AG04450 (cell line): ENCODE results near the gene FBXO31. TPM values are rescaled to one million over a fixed set of nuclear protein-coding genes. Genes with fewer than 3 reads are reported as not detected.
"Not testable (repeated sequence)": the region's sequence is repeated elsewhere in the genome, so short reads cannot be mapped to it uniquely, and the experiment has no call there.

Experiments used
- CTCF ChIA-PET: fragments of 300-600, 350-600 bp; formaldehyde crosslinking; extraction: SDS; loops from one replicate; lab custom pipeline; 2022; ENCODE audit warnings: antibody characterized with exemption, inconsistent platforms; lab: Charles Lee
- POLR2A ChIA-PET: fragments of 350-600 bp; formaldehyde crosslinking; extraction: SDS; loops from one replicate; lab custom pipeline; 2021; ENCODE audit warnings: antibody characterized with exemption, inconsistent platforms; lab: Yijun Ruan, JAX
- DNase-seq: peaks from one replicate; pipeline ENCODE4 v3.0.0-alpha.2; 2011; ENCODE audit warnings: low read depth, low spot score
- H3K27ac ChIP-seq: one replicate; pipeline ENCODE4 v1.5.1; 2012; ENCODE audit warnings: low read depth, low read length, control low read depth
- H3K27me3 ChIP-seq: one replicate; pipeline ENCODE4 v1.6.0; 2012; ENCODE audit warnings: low read length; ENCODE audit not compliant: control insufficient read depth, insufficient read depth
- H3K4me3 ChIP-seq: 2 replicates; pipeline ENCODE4 v1.5.1; 2011; ENCODE audit warnings: mild to moderate bottlenecking, low read depth, low read length, control low read depth
- H3K9me3 ChIP-seq: 2 replicates; pipeline ENCODE4 v1.5.1; 2012; ENCODE audit warnings: low read length; ENCODE audit not compliant: control insufficient read depth, insufficient read depth
- polyA plus RNA-seq: library from polyadenylated mRNA; depleted of rRNA; stranded (reverse); fragments of >200 nt; gene quantifications from 2 replicates; pipeline ENCODE4 v1.2.3, GENCODE V29; 2011
- TF ChIP-seq, protein P1 (sequence below): IDR thresholded peaks from 2 replicates; pipeline ENCODE4 v1.5.1; 2011; ENCODE audit warnings: low read depth, low read length, control low read depth, inconsistent platforms

Gene FBXO31
- polyA plus RNA-seq, 1 experiment = 16.3 TPM

DNA sequence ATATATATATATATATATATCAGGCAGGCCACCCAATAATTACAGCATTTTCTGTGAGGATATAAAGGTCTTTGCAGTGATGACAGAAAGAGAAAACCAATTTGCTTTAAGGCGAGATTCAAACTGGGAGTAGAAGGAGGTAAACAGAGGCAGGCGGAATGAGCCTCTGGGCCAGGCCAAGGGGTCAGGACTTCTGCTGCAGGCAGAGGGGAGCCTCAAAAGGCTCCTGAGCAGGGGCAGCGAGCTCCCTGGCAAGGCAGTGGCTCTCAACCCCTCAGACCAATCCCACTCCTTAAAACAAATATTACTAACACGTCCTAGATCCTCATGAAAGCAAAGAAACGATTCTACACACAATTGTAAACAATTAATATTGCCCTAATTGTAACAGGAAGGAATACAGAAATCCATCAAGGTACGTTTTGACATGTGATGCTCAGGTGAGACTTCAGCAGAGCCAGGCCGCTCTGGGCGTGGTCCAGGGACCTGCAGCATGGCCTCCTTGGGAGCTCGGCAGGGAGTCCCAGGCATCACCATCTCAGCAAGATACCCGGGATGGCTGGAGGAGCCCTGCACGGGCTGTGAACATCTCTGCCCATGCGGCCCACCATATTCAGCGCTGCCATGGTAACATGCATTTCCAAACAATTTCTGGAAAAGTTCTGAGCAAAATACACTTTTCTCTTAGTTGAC, 18.4 kb downstream of the FBXO31 start:
- POLR2A ChIA-PET = no interaction called here

DNA sequence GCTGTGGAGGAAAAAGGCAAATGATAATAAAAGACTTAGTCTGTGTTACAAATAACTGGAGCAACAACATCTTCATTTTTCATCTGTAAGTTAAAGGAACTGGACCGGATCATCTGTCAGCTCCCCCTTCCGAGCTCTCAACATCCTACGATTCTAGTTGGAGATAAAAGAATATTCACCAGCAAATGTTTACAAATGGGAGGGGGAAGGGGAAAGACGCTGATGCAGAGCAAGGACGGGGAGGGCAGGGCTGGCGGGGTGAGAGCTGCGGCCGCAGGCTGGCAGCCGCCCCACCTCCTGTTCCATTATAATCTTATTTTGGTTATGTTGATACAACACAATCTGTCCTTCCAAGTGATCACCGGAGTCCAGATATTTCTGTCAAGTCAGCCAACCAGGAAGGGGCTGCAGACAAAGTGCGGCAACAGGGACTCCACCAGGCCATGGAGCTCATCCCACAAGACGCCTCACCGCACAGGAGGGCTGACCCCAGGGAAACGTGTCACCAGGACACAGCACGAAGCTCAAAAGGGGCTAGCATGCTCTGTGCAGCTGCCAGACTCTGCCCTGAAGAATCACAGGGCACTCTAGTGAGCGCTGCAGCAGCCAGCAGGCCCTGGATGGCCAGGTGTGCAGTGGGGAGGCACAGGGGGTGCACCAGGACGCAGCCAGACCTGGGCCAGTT, 19.7 kb downstream of the FBXO31 start:
- Histone ChIP-seq H3K9me3 (no peaks in the 10 kb centered on the region; the same call in 1 of the 2 replicates), H3K27me3 (no peaks in the 10 kb centered on the region), H3K4me3 (peak overlapping the region; percentile 10; the same call in 1 of the 2 replicates), H3K27ac (peak overlapping the region; percentile 39)
- TF ChIP-seq, protein P1, sequence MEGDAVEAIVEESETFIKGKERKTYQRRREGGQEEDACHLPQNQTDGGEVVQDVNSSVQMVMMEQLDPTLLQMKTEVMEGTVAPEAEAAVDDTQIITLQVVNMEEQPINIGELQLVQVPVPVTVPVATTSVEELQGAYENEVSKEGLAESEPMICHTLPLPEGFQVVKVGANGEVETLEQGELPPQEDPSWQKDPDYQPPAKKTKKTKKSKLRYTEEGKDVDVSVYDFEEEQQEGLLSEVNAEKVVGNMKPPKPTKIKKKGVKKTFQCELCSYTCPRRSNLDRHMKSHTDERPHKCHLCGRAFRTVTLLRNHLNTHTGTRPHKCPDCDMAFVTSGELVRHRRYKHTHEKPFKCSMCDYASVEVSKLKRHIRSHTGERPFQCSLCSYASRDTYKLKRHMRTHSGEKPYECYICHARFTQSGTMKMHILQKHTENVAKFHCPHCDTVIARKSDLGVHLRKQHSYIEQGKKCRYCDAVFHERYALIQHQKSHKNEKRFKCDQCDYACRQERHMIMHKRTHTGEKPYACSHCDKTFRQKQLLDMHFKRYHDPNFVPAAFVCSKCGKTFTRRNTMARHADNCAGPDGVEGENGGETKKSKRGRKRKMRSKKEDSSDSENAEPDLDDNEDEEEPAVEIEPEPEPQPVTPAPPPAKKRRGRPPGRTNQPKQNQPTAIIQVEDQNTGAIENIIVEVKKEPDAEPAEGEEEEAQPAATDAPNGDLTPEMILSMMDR = no peak
- POLR2A ChIA-PET = interaction anchor here (0.7 to 1.6 kb wide), 5 partner anchors 12 to 47 kb away, joined by 3 to 9 read pairs (median 3); partner anchors contain the start of genes C16orf95 and FBXO31
- DNase-seq = no peak
- CTCF ChIA-PET = interaction anchor here (0.5 to 1.3 kb wide), 3 partner anchors 19 to 273 kb away, joined by 3 to 5 read pairs (median 3); no protein-coding TSS in a partner anchor

More for the DNA sequence above, 18.4 kb downstream of the FBXO31 start:
- Histone ChIP-seq H3K9me3 (no peaks in the 10 kb centered on the region; the same call in 1 of the 2 replicates), H3K27ac (no peak overlapping the region), H3K4me3 (no peak overlapping the region), H3K27me3 (no peaks in the 10 kb centered on the region)
- DNase-seq = no peak
- CTCF ChIA-PET = no interaction called here
- TF ChIP-seq, protein P1 = no peak

DNA sequence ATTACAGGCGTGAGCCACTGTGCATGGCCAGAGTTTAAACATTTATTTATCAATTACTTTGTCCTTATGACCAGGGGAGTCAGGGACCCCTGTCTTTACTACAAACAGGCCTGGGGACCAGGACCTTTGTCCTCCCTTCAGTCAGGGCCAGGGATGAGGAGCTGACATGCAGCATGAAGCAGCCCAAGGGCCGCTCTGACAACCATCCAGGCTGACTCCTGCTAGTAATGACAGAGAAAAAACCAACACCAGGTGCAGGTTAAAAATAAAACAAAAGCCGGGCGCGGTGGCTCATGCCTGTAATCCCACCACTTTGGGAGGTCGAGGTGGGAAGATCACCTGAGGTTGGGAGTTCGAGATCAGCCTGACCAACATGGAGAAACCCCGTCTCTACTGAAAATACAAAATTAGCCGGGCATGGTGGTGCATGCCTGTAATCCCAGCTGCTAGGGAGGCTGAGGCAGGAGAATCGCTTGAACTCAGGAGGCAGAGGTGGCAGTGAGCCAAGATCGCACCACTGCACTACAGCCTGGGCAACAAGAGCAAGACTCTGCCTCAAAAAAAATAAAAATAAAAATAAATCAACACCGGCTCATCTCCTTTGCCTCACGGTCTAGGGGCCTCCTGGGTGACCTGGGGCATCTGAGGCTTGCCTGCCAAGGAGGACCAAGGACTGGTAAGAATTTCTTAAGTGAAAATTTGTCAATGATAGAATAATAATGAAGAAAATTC, 20.6 kb downstream of the FBXO31 start:
- DNase-seq, H3K27ac ChIP-seq, H3K4me3 ChIP-seq, H3K9me3 ChIP-seq, H3K27me3 ChIP-seq: not testable (repeated sequence)
- ChIA-PET CTCF (interaction anchor here (1.2 to 1.3 kb wide), 2 partner anchors 38 to 274 kb away, joined by 3 to 5 read pairs; no protein-coding TSS in a partner anchor), POLR2A (interaction anchor here (0.7 to 1.6 kb wide), 4 partner anchors 12 to 46 kb away, joined by 3 to 9 read pairs (median 4); partner anchors contain the start of genes C16orf95 and FBXO31)

DNA sequence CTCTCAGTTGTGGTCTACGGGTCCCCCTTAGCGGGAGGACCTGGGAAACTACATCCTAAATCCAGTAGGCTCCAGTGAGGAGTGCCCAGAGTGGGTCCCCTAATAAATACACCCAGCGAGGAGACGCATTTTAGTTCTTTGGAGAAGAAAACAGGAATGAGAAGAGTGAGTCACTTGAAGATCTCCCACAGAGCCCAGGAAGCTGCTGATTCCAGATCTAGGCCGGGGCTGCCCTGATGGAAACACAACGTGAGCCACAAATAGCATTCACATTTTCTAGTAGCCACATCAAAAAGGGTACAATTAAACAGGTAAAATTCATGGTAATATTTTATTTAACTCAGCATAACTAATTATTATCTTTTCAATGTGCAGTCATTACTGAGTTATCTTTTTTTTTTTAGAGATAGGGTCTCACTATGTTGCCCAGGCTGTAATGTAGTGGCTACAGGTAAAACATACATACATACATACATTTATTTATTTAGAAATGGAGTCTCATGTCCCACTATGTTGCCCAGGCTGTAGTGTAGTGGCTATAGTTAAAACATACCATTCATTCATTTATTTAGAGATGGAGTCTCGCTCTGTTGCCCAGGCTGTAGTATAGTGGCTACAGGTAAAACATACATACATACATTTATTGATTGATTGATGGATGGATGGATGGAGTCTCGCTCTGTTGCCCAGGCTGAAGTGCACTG, 21.5 kb downstream of the FBXO31 start:
- DNase-seq = no peak
- Histone ChIP-seq H3K9me3 (no peaks in the 10 kb centered on the region; the same call in 1 of the 2 replicates), H3K4me3 (no peak overlapping the region), H3K27me3 (no peaks in the 10 kb centered on the region), H3K27ac (no peak overlapping the region)
- POLR2A ChIA-PET = no interaction called here
- CTCF ChIA-PET = no interaction called here
- TF ChIP-seq, protein P1 = no peak
